Activated CD8-positive, alpha-beta memory T cell treated with anti-CD3 and anti-CD28 coated beads for 36 hours (primary cell): ENCODE data around the gene CXCL8. TPM values are rescaled to one million over a fixed set of nuclear protein-coding genes. Genes with fewer than 3 reads are reported as not detected.
"Not testable (repeated sequence)": the region's sequence is repeated elsewhere in the genome, so short reads cannot be mapped to it uniquely, and the experiment has no call there.

Experiments used
- CTCF ChIA-PET: fragments of 350-600 bp; sonication (Branson Sonifier 250); formaldehyde crosslinking; loops from one replicate; lab custom pipeline; 2021; ENCODE audit warnings: antibody characterized with exemption; lab: Charles Lee
- POLR2A ChIA-PET: fragments of 350-600 bp; sonication (Branson Sonifier 250); formaldehyde crosslinking; loops from one replicate; lab custom pipeline; 2021; ENCODE audit warnings: antibody characterized with exemption; lab: Charles Lee
- total RNA-seq, 2 experiments: library from RNA; stranded (reverse); gene quantifications; one replicate each; pipeline ENCODE4 v1.2.3, GENCODE V29; 2021

Gene CXCL8
- total RNA-seq: under 1 TPM; 0.21 to 0.30 TPM

DNA sequence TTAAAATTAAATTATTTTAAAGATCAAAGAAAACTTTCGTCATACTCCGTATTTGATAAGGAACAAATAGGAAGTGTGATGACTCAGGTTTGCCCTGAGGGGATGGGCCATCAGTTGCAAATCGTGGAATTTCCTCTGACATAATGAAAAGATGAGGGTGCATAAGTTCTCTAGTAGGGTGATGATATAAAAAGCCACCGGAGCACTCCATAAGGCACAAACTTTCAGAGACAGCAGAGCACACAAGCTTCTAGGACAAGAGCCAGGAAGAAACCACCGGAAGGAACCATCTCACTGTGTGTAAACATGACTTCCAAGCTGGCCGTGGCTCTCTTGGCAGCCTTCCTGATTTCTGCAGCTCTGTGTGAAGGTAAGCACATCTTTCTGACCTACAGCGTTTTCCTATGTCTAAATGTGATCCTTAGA, at the start of gene CXCL8:
Gene CXCL8, plus strand, starts transcription at position 217 of the 426 bp plus-strand sequence. Its CDS starts 90 bp downstream, at position 307.
- POLR2A ChIA-PET: no interaction called here
- CTCF ChIA-PET: no interaction called here

DNA sequence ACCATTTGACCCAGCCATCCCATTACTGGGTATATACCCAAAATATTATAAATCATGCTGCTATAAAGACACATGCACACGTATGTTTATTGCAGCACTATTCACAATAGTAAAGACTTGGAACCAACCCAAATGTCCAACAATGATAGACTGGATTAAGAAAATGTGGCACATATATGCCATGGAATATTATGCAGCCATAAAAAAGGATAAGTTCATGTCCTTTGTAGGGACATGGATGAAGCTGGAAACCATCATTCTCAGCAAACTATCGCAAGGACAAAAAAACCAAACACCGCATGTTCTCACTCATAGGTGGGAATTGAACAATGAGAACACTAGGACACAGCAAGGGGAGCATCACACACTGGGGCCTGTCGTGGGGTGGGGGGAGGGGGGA, 49.2 kb upstream of the CXCL8 start:
- POLR2A ChIA-PET, CTCF ChIA-PET: not testable (repeated sequence)

DNA sequence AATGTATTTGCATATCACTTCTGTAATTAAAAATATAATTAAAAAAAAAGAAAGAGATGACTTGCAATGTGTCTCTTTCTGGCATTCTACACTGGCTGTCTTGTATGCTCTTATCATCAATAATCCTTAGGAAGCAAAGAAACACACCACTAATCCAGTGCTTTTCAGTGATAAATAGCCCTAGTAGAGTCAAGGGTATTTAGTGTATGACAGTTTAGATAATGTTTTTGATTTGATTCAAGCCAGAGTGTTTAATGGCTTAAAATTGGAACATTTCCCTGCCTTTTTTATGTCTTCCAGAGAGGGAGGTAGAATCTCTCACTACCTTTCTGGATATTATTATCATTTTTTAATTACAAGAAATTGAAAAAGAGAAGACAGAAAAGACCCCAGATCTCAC, 48.6 kb upstream of the CXCL8 start:
- POLR2A ChIA-PET: no interaction called here
- CTCF ChIA-PET: no interaction called here

DNA sequence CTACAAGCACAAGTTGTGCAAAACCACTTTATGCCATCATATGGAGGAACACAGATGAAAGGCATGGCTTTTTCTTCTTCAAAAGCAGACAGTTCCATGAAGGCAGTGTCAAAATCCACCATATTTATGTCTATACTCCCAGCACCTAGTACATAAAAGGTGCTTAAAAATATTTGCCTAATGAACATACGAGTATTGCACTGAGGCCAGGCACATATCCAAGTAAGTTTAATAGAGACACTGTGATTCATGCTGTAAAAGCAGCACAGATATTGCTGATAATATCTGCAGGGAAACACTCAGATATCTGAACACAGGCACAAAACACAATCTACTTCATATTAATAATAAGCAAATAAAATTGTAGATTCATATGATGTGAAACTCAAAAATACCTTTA, 48.1 kb upstream of the CXCL8 start:
- POLR2A ChIA-PET: no interaction called here
- CTCF ChIA-PET: no interaction called here

DNA sequence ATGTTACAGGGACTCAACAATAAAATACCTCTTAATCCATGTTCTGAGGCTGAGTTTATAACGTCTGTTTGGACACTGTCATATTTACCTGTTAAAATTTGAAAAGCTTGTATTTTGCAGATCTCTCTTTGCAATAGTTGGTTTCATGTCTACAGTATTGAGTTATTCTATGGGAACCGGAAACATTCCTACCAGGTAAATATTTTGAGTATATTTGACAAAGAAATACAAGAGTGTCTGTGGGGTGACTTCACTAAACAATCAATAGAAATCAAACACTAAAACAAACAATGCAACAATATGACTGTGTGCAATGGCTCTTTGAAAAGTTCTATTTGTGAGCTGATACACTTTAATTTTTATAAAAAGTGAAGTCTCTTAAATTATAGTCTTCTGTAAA, 47.7 kb upstream of the CXCL8 start:
- POLR2A ChIA-PET: no interaction called here
- CTCF ChIA-PET: no interaction called here

DNA sequence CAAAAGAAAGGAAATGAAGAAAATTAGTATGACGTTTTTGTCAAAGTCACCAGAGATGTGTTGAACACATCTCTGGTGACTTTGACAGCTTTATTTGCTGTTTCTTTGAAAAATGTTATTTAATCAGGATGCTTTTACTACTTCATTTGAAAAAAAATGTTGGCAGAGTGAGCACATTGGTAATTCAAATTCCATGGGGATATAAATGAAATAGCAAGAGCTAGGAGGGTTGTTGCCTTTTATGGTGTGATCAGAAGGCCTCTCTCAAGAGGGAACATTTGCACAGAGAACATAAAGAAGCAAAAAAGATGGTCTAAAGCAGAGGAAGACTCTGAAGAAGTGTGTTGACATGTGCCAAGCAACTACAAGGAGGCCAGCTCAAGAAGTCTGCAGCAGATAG, 46.6 kb upstream of the CXCL8 start:
- POLR2A ChIA-PET: no interaction called here
- CTCF ChIA-PET: no interaction called here

DNA sequence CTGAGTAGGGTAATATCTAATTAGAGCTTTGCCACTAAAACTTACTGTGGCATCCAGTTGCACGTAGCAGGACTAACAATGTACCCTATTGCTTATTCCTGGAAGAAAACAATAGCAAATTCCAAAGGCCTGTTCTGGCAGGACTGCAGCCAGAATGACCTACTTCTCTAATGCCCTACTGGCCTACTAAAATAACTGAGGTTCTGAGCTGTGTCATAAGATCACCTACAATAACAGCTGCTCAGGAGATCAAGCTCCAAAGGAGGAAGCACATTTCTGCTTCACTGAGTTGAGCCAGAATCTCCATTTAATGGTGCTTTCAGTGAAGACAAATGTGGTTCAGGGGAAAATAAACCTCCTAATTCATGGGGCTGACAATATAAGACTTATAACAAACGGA, 42.2 kb upstream of the CXCL8 start:
- POLR2A ChIA-PET: no interaction called here
- CTCF ChIA-PET: no interaction called here

DNA sequence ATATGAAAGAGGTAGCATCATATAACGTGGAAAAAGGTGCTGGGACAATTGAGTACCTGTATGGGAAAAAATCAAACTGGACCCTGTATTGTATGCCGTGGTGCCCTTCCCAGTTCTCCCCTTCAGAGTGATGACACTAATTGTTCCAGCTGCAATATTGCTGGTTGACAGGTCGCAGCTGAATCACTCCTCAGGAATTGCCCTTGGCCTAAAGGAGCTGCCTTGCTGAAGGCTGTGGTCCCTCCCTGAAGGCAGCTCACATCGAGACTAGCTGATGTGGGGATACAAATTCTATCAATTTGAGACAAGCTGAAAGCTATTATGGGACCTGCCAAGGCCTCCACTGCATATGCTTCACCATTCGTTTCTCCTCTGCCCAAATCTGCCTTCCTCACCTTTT, 39.3 kb upstream of the CXCL8 start:
- ChIA-PET CTCF (no interaction called here), POLR2A (no interaction called here)

DNA sequence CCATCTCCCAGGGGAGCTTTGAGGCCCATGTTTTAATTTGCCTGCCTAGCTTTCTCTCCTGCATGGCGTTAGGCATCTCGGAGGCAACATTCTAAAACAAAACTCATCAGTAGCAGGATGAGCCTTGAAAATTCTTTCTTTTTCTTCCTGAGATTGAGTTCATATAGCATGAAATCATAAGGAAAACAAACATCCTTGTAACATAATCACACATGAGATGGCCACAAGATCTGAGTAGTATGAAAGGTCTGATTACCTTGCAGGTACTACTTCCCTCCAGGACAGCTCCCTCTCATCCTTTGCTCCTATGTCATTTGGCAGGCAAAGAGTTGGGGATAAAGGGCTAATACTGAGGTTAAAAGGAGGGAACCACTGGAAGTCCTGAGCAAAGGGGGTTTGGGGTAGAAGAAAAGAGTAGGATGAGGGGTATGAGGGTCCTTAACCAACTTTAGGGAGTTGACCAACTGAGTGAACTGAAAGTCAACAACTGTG, 37.5 kb upstream of the CXCL8 start:
- ChIA-PET CTCF (no interaction called here), POLR2A (no interaction called here)

DNA sequence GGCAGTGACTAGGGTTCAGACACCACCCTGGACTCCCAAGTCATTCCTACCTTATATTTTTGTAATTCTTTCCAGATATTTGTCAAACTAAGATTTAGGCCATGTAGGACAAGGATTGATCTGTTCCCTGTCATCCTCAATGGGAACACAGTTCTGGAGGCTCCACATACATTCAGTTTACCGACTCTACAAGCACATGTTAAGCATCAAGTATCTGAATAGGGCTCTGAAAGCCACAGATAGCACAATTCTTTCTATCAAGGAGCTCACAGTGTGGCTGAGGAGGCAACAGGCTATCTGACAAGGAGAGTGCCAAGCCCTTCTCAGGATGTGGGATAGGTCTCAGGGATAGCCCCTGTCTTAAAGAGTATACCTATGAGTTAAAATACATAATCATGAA, 37.0 kb upstream of the CXCL8 start:
- POLR2A ChIA-PET: no interaction called here
- CTCF ChIA-PET: no interaction called here

DNA sequence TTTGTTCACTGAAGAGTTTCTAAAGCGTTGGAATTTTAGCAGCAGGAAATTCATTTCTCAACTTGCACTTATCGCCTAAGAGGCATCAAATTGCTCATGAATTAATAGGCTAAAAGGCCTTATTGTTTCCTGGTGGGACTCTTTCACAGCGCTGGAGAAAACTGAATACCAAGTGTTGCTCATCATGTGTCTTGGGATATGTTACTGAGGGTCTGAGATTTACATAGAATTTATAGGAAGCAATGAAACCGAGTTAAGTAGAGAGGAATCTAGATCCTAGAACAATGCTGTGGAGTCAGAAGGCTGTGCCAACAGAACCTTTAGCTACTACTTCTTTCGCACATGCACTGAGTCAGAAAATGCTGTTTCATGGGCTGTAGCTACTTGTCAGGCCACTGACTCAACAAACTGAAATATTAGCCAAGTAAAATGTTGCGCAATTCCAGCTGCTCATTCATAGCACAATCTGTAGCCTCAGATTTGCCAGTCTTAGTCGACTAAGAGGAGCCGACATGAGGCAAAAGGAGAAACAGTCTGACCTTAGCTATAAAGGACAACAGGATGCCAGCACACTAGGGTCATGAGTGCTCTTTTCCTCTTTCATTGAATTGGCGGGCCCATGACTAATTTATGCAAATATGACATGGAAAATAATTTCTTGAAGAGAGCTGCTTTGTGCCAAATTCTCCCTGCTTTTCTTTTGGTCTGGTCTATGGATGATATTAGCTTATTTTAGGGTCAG, 35.9 kb upstream of the CXCL8 start:
- ChIA-PET POLR2A (no interaction called here), CTCF (no interaction called here)

DNA sequence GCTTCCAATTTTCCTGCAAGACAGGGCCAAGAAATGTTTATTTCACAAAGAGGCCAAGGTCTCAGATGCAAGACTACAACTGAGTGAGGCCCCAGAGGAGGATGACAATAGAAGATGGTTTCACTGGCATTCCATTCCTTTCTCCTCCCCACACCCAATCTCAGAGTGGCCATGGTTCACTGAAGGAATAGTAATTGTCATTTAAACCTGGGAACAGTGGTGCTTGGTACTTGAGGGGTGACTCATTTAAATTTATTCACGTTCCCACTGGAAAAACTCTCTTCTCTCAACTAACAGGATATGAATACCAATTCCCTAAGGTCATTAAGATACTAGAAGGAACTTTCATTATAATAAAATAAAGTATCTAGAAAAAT, 35.3 kb upstream of the CXCL8 start:
- CTCF ChIA-PET: no interaction called here
- POLR2A ChIA-PET: no interaction called here

DNA sequence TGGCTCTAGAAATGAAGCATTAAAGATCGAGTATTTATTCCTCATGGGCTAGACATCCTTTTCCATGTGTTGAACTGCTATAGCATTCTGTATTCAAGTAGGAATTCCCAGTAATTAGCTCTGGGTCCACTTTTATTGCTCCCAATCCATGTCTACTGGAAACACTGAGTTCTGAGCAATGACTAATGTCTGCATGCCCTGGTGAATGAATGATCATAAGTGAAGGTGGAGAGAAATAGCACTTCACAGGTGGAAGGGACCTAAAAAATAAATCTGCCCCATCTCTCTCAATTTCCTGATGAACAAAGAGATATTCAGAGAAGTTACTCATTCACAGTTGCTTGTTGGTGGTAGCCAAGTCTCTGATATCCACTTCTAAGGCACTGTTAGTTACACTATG, 34.6 kb upstream of the CXCL8 start:
- CTCF ChIA-PET: no interaction called here

DNA sequence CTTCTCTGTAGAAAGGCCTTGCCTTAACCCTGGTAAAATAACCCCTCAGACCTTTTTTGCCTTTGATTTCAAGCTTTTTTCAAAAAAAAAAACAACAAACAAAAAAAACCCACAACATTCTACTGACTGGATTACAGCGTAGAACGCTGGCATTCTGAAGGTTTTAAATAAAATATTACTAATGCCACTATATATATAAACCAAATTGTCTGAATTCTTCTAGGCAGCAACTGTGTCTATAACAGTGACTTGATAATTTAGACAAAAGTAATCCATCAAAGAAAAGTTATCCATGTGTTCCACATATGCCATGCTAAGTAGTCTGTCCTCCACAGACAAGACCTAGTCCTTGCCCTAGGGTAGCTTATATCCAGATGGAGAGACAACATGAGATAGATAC, 33.6 kb upstream of the CXCL8 start:
- POLR2A ChIA-PET: no interaction called here
- CTCF ChIA-PET: no interaction called here

More for the DNA sequence above, 34.6 kb upstream of the CXCL8 start:
- POLR2A ChIA-PET: no interaction called here

DNA sequence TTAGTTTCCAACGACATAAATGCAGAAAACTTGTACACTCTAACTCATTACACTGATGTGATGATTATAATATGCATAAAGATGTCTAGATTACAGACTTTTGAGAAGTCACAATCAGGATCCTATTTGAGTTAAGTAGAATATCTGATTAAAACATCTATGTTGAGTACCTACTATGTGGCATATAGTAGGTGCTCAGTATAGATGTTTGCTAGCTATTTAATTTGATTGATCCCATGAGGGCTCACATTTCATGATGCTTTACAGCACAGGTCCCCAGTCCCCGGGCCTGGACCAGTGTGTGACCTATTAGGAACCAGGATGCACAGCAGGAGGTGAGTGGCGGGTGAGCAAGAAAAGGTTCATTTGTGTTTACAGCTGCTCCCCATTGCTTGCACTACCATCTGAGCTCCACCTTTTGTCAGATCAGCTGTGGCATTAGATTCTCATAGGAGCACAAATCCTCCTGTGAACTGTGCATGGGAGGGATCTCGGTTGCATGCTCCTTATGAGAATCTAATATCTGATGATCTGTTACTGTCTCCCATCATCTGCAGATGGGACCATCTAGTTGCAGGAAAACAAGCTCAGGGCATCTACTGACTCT, 33.0 kb upstream of the CXCL8 start:
- ChIA-PET CTCF (no interaction called here), POLR2A (no interaction called here)

DNA sequence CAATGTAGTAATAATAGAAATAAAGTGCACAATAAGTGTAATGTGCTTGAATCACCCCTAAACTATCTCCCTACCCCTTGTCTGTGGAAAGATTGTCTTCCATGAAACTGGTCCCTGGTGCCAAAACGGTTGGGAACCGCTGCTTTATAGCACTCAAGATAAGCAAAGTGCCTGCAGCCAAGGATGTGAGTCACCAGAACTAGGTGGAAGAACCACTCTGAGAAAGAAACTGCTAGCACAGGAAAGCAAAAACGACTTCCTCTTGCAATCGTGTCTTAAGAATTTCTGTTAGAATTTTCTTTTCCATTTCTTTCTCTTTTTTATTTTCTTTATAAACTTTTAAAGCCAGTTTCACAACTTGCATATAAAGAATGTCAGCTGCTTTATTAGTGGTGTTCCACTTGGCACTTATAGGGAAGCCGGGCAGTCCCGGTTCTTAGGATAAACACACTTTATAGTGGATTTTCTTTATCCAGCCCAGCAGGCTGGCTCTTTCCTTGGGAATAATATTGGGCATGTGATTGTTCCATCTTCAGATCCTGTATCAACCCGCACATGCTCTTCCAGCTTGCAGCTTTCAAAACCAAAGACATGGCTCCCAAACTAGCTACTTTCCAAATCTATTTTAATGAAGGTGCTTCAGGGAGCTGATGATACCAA, 32.3 kb upstream of the CXCL8 start:
- POLR2A ChIA-PET: no interaction called here
- CTCF ChIA-PET: no interaction called here

DNA sequence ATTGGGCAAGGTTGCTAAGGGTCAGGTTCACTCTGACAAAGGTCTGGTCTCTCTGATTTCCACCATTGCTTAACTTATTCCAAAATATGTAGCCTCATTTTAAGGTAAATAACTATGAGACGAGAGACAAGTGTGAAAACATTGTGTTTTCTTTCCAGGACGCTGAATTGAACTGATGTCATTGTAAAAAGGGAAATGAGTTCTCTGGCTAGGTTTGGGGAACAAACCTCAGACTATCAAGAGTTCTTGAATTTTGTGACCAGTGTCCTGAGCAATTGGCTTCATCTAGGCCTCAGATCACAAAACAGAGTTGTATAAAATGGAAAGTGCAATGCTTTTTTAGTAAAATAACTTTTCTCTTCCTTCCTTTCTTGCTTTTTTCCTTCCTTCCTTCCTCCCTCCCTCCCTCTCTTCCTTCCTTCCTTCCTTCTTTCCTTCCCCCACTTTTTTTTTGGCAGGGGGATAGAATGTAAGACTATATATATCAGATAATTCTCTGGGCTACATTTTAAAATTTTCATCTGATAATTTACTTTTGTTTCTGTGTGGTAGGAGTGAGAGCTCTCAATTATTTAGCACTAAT, 30.8 kb upstream of the CXCL8 start:
- ChIA-PET POLR2A (no interaction called here), CTCF (no interaction called here)

DNA sequence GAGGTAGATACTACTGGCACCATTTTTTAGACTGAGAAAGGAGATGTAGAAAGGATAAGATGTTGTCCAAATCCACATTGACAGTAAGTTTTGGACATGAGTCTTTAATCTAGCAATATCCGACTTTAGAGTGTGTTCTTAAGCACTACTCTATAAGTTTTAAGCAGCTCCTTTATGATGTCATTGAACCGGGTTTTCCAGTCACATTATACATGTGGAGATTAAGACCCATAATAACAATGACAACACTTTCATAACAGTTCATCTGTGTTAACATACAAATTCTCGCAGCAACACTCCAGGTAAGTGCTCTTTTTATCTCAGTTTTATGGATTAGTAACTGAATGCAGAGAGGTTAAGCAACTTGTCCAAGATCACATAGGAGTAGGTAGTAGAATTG, 30.3 kb upstream of the CXCL8 start:
- CTCF ChIA-PET: no interaction called here
- POLR2A ChIA-PET: no interaction called here

DNA sequence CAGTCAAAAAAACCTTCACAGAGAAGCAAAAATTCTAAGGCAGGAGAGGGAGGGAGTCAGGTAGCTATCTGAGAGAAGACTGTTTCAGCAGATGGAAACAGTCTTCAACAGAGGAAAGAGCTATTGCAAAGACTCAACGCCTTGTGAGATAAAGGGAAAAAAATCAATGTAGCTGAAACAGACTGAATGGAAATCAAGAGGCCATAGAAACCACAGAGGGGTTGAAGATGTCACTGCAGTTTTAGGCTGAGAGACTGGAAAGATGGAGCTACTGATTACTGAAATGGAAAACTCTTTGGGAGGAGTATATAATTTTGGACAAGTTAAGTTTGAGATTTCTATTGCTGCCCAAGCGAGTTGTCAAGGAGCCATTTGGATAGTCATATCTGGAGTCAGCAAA, 28.4 kb upstream of the CXCL8 start:
- POLR2A ChIA-PET: no interaction called here
- CTCF ChIA-PET: no interaction called here

DNA sequence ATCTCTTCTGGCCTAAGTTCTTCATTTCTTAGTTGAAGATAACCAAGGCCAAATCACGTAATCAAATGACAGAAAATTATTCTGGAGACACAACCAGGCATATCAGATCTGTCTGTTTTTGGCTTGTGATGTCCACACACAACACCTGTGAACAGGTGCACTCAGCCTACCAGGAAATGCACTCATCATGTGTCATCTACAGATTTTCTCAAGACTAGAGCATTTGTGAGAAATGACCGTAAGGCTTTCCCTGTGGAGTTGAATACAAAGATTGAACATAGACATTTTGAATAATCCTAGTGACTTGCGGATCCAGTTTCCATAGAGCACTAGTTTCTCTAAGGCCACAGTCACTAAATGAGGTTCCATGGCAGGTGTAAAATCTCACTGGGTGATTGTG, 26.7 kb upstream of the CXCL8 start:
- ChIA-PET CTCF (no interaction called here), POLR2A (no interaction called here)

DNA sequence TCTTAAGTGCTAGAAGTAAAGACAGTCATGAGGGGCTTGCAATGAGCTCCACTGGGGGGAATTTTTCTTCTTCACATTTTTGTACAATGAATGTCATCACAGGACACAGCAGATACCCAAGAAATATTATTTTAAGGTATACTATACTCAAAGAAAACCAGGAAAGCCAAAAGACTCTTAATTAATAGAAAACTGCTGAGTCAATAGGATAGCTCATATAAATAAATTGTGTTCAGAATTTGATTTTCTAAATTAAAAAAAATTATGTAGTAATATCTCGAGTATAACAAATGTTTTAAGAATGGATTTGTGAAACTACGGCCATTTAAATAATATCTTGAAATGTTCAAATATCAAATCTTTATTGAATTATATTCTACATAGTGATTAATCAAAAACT, 25.7 kb upstream of the CXCL8 start:
- POLR2A ChIA-PET: no interaction called here
- CTCF ChIA-PET: no interaction called here
